ENCODE measurements around the gene CYYR1. TPM values are rescaled to one million over a fixed set of nuclear protein-coding genes. Genes with fewer than 3 reads are reported as not detected.

Gene CYYR1
- total RNA-seq, 1 experiment from 2014 or later: 0.12 TPM

DNA sequence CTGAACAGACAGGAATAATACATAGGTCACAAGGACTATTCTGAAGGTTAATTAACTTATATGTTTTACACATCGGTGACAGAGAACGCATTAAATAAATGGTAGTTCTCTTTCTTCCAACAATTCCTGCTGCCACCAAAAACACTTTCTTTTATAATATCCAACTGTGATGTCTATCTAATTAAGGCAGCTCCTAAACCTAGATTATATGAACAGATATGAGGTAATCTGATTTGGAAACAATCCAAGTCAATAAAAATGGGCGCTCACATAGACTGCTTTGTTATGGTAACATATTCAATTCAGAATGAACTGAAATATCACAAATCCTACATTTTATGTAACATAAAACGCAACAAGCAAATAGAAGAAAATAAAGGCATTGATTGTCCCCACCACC lies 16.0 kb downstream of the CYYR1 start:
- ATAC-seq: no peak
- H3K4me3 ChIP-seq (replicated peaks in 1 of 2; ENCODE audit: low read depth in 1 of 2, low read length in 2 of 2): no peak overlapping the region
- ChIA-PET POLR2A (no interaction called here), RAD21 (ENCODE audit: low non-redundant PET in 1 of 2, low total read pairs in 2 of 2, uncharacterized antibody in 2 of 2, unreplicated experiment in 2 of 2) (no interaction called here), CTCF (no interaction called here)
- H3K9ac ChIP-seq (ENCODE audit: low read length): no peak overlapping the region
- intact Hi-C loops (cut with micrococcal nuclease): no loop called here
- no peaks in the 10 kb centered on the region for H3K36me3 ChIP-seq (ENCODE audit: control insufficient read depth in 1 of 2, insufficient read depth in 2 of 2, low read length in 2 of 2)
- no TSS peak for BruUV-seq (replicated peaks)
- TF ChIP-seq TCF7L2 (IDR thresholded peaks at IDR 0.05; ENCODE audit: borderline replicate concordance, extremely low read depth, insufficient read depth, insufficient read length): no peak
- no peak for TF ChIP-seq SRF (IDR thresholded peaks at IDR 0.05; ENCODE audit: low read depth)
- TF ChIP-seq CEBPB (IDR thresholded peaks at IDR 0.05; ENCODE audit: low read depth): no peak
- TF ChIP-seq, protein P1, sequence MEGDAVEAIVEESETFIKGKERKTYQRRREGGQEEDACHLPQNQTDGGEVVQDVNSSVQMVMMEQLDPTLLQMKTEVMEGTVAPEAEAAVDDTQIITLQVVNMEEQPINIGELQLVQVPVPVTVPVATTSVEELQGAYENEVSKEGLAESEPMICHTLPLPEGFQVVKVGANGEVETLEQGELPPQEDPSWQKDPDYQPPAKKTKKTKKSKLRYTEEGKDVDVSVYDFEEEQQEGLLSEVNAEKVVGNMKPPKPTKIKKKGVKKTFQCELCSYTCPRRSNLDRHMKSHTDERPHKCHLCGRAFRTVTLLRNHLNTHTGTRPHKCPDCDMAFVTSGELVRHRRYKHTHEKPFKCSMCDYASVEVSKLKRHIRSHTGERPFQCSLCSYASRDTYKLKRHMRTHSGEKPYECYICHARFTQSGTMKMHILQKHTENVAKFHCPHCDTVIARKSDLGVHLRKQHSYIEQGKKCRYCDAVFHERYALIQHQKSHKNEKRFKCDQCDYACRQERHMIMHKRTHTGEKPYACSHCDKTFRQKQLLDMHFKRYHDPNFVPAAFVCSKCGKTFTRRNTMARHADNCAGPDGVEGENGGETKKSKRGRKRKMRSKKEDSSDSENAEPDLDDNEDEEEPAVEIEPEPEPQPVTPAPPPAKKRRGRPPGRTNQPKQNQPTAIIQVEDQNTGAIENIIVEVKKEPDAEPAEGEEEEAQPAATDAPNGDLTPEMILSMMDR (IDR thresholded peaks at IDR 0.05 in 2 of 3, conservative IDR thresholded peaks at IDR 0.05 in 1 of 3; ENCODE audit: borderline replicate concordance in 1 of 3, insufficient read depth in 1 of 3, low read depth in 2 of 3, low read length in 2 of 3): no peak
- no peak for TF ChIP-seq RAD21 (IDR thresholded peaks at IDR 0.05; ENCODE audit: low read depth)
- TF ChIP-seq SP1 (IDR thresholded peaks at IDR 0.05; ENCODE audit: low read depth): no peak
- TF ChIP-seq ELF1 (IDR thresholded peaks at IDR 0.05; ENCODE audit: borderline replicate concordance, low read depth): no peak
- TF ChIP-seq ZFX (IDR thresholded peaks at IDR 0.05): no peak
- TF ChIP-seq JUND (IDR thresholded peaks at IDR 0.05): no peak
- TF ChIP-seq EZH2phosphoT487 (IDR thresholded peaks at IDR 0.05; ENCODE audit: borderline replicate concordance): no peak
- TF ChIP-seq EGR1 (IDR thresholded peaks at IDR 0.05; ENCODE audit: low read depth): no peak
- TF ChIP-seq POLR2AphosphoS5 (IDR thresholded peaks at IDR 0.05; ENCODE audit: low read depth, low read length): no peak
- TF ChIP-seq, protein P2, sequence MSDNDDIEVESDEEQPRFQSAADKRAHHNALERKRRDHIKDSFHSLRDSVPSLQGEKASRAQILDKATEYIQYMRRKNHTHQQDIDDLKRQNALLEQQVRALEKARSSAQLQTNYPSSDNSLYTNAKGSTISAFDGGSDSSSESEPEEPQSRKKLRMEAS (IDR thresholded peaks at IDR 0.05): no peak
- no peak for TF ChIP-seq SIN3A (IDR thresholded peaks at IDR 0.05; ENCODE audit: low read depth)
- TF ChIP-seq FOSL1 (IDR thresholded peaks at IDR 0.05; ENCODE audit: low read depth): no peak
- no peak for TF ChIP-seq EZH2 (IDR thresholded peaks at IDR 0.05)
- TF ChIP-seq CBX3 (IDR thresholded peaks at IDR 0.05; ENCODE audit: low read depth): no peak
- no peak for TF ChIP-seq POLR2A (IDR thresholded peaks at IDR 0.05; ENCODE audit: borderline replicate concordance, extremely low read depth, insufficient read depth, insufficient read length)
- no peaks in the 10 kb centered on the region for H3K79me2 ChIP-seq (ENCODE audit: insufficient read depth, low read length)
- no peaks in the 10 kb centered on the region for H3K27me3 ChIP-seq (ENCODE audit: insufficient read depth, low read length)
- H2AFZ ChIP-seq (ENCODE audit: low read depth, low read length, poor library complexity, severe bottlenecking): no peak overlapping the region
- no peak overlapping the region for H3K4me2 ChIP-seq (ENCODE audit: low read length)
- DNase-seq (ENCODE audit: low read depth, low spot score): no peak
- H3K9me2 ChIP-seq (ENCODE audit: insufficient read depth): no peaks in the 10 kb centered on the region
- no peaks in the 10 kb centered on the region; a peak in 1 of 4 replicates for H3K9me3 ChIP-seq (ENCODE audit: control insufficient read depth in 1 of 2, insufficient read depth in 1 of 2, low read depth in 1 of 2, low read length in 2 of 2)
- H4K20me1 ChIP-seq (ENCODE audit: insufficient read depth): no peaks in the 10 kb centered on the region
- no peaks in the 10 kb centered on the region for H3K4me1 ChIP-seq (ENCODE audit: control insufficient read depth in 1 of 2, insufficient read depth in 2 of 2, low read length in 2 of 2)
- H3K27ac ChIP-seq (ENCODE audit: low read depth, low read length): no peak overlapping the region
